NCI-H2171 (cell line): ENCODE measurements around the gene PLVAP.

Source experiments
- DNase-seq: peaks from one replicate; lab custom pipeline; 2025; lab: John Stamatoyannopoulos, UW

The PLVAP gene

DNA sequence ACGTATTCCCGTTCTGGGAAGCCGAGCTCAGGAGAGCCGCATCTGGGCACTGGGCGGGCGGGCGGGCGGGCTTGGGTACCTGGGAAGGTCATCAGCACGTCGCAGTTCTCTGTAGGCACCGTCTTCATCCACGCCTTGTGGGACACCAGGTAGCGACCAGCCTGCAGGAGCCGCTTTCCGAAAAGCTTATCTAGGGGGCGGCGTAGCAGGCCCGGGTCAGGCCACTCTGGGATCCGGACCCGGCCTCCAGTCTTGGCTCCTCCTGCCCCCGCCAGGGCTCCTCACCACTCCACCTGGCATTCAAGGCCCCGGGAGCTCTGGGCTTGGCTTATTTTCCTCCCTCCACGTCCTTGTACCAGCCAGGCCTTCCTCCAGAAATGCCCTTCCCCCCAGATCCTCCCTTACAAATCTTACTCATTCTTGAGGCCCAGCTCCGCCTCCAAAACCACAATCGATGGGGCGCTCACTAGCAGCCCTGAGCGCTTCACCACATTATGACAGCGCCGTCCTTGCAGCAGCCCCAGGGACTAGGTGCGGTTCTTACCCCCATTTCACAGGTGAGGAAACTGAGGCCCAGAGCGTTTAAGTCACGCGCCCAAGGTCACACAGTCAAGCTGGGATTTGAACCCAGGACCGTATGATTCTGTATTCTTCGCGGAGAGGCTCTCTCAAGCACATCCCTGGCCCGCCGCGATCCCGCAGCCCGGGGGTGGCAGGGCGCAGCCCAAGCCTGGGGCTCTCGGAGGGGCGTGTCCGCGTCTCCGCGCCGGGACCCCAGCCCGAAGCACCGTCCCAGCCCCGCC, 43.3 kb downstream of the PLVAP start:
- no peak for DNase-seq

DNA sequence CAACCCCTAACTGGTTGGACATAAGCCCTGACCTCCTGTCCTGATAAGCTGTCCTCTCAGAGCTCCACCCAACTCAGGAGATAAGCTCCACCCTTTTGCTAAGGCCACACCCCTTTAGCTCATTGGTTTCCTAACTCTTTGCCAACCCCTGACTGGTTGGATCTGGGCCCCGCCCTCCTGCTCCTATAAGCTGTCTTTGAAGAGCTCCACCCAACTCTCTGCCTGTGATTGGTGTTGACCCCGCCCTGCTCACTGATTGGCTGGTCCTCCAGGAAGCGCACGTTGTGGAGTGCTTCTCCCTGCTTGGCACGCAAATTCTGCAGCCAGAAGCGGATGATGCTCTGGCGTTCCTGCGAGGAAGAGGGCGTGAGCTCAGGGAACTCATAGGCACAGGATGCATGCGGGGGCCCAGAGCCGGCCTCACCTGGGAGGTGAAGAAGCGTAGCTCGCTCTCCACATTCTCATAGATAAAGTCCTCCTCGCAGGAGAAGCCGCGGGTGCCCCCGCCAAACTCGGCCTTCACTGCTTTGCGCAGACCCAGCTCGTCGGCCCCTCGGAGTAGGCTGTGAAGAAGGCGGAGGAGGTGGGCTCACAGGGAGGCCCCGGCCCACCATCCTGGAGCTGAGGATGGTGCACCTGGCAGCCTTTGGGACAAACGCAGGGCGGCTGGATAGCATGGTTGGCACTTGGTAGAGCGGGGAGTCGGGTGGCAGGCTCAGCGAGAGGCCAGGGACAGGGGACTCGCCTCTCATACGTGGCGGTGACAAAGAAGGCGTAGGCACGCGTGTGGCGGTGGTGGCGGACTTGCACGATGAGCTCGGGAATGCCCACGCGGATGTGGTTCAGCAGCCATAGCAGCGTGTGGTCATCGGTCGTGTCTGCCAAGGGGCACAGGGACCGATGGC, 44.2 kb downstream of the PLVAP start:
- no peak for DNase-seq

DNA sequence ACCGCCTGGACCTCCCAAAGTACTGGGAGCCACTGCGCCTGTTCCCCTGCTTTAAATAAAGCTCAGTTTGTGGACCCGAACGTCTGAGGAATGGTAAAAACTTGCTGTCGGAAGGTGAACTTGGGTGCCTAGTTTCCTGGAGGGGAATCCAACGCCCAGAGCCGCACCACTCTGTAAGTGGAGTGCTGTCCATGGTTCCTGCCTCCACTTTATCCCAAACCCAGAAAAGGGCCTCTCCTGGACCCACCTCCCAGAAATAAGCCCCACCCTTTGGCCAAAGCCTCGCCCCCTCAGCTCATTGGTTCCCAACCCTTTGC, 44.8 kb downstream of the PLVAP start:
- DNase-seq = no peak

DNA sequence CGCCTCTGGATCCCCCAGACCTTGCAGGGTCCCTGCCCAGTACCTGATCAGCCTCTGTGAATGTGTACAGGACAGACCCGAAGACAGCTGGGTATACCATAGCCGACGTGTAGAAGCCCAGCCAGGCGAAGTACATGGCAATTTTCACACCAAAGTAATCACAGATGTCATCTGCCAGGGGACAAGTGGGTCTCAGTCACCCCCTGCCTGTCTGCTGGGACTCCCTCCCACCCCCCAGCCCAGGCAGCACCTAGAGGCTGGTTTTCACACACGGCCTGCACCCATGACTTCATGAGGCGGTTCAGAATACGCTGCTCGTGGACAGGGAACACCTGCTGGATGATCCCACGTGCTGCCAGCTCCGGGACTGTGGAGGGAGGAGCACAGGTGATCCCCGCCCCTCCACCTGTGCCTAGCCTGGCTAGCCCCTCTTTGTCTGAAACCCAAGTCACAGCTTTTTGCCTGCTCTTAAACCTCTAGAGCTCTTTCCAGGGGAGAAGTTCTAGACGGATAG, 46.0 kb downstream of the PLVAP start:
- DNase-seq = peak; percentile 81

DNA sequence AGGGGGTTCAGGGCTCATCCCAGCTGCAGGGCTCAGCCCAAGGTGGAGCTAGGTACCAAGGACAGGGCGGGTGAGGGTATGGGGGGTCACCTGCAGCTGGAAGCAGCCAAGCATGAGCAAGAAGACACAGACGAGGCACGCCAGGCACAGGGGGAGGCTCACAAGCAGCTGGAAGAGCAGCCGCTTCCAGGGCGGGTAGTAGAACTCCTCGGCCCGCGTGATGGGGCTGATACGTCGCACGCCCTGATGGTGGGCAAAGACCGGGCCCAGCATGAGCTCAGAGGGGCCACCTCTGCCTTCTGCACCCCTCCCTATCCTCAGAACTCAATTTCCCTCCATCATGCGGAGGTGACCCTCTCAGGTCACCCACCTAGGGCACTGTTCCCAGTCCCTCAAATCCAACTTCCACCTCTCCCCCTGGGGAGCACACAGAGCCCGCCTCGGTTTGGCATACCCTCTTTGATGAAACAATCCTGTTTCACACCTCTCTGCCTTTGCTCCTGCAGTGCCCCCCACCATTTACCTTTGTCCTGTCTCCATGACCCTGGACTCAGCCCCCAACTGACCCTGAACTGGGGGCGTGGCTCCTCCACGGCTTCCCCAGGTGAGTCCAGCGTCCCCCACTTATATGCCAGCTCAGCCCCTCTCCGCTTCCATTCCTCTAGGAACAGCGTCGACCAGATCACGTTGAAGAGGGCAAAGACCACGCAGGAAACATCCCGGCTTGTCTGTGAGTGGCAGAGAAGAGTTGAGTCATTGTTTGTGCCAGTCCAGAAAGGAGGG, 46.7 kb downstream of the PLVAP start:
- DNase-seq = no peak

DNA sequence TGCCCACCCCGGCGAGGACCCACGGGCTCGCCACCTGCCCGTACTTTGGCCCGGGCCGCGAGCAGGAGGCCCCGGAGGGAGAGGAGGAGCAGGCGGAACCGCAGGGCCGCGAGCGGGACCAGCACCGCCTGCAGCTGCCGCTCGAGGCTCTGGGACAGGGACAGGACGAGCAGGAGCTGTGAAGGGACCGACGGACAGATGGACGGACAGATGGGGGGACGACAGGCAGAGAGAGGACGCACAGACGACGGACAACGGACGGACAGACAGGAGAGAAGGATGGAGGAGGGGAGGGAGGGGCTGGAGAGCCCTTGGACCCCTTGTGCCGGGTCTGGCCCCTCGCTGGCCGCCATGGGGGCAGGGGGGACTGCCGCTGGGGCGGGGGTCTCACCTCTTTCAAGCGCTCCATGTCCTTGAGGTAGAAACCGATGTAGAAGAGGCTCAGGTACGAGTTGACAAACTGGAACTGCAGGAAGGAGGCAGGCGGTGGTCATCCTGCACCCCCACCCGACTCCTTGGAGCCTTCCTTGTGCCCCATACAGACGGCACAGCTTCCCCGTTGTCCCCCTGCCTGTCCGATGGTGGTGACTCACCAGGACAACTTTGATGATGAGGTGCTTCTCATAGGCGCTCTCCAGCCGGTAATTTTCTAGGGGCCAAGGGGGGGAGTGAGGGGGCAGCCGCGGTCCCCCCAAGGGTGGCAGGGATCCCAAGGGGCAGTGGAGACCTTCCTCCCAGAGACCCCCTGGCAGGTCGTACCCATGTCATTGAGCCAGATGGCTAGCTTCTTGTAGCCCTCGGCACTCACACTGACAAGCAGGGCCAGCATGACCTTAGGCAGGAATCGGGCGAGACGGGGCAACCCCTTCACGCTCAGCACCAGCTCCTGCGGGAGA, 47.5 kb downstream of the PLVAP start:
- no peak for DNase-seq

DNA sequence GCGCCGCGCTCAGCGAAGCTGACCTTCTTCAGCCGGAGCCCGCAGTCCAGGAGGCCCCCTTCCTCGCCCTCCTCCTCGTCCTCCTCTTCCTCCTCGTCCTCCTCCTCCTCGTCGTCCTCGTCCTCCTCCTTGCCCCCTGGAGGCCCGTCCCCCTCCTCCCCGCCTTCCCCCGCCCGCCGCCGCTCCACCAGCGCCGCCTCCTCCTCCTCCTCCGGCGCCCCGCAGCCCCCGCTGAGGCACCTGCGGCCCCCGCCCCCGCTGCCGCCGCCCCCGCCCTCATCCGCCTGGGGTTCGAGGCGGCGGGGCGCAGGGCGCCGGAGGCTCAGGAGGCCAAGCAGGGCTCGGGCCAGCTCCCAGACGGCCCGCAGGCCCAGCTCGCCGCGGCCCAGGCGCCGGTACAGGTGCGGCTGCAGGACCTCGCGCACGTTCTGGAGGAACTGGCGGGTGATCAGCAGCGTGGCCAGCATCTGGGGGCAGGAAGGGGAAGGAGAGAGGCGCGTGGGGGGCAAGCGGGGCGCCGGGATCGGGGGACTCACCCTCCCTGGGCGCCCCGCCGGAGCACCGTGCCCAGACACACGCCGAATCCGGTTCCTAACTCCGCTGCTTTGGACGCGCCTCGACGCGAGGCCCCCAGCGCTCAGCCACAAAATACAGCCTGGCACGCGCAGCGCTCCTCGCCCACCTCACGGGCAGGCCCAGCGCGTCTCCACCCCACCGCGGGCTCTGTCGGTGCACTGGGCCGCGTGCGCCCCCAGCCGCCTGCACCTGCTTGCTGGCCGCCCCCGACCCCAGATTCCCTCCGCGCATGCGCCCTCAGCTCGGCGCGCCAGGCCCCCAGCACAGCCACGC, 48.4 kb downstream of the PLVAP start:
- DNase-seq = no peak

DNA sequence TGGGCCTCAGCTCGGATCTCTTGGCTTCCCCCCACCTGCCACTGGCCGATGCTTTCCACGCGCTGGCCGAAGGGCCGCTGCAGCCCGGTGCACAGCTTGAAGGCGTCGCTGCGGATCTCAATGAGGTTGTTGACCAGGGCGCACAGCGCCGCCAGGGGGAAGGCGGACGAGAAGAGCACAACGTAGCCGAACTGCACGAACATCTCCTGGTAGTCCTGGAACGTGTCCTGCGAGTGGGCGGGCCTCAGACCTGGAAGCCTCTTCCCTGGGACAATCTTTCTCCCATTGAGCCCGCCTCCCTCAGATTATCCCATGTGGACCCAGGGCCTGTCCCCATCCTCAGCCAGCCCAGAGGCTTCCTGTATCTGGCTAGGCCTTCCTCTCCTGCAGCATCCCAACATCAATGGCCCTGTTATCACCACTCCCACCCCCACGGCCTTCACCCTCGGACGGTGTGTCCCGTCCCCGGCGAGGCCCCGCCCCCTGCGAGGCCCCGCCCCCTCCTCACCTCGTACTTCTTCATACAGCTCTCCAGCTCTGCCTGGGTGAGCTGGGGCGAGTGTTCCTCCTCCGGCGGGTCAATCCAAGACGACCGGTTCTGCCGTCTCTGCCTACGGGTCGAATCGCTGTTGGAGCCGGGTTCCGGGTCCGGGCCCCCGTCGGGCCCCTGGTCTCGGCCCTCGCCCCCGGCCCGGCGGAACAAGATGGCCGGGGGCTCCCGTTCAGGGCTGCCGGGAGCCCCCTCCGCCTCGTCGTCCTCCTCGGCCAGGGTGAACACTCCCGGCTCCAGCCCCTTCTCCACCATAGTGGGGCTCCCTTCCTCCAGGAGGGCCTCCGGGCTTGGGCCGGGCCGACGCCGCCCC, 49.3 kb downstream of the PLVAP start:
- no peak for DNase-seq

DNA sequence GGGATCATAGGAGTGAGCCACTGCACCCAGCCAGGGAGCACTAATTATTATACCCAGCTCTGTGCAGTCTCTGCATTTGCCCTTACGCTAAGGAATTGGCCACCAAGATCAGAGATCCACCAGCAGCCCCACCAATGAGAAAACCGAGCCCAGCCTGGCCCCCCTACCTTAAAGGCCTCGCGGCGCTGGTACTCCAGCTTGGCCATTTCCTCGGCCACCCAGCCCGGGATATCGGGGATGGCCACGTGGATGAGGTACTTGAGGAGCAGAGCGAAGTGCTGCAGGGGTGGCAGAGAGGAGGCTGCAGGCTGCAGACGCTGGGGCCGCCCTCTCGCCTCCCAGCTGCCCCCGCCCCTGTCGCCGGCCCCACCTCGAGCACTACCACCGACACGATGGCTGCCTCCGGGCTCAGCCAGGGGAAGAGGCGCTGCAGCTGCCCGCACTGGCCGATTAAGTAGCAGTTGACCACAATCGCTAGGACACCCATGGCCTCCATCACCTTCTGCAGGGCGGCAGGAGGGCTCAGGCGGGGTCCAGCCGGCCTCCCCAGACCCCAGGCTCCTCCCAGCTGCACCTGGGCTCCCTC, 50.0 kb downstream of the PLVAP start:
- DNase-seq = no peak

DNA sequence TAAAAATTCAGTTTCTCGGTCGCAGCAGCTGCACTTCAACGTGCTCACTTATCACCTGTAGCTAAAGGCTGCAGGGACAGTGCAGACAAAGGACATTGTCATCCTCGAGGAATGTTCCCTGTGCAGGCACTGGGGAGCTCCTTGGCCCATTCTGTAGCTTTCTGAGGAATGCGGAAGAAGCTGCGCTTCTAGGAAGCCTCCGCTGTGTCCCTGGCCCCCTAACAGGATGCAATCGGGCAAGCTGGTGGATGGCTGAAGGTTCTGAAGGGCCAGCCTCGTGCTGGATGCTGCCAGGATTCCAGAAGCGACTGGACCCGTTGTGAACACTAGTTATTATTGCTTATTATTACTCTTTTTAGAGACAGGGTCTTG, 50.6 kb downstream of the PLVAP start:
- no peak for DNase-seq

DNA sequence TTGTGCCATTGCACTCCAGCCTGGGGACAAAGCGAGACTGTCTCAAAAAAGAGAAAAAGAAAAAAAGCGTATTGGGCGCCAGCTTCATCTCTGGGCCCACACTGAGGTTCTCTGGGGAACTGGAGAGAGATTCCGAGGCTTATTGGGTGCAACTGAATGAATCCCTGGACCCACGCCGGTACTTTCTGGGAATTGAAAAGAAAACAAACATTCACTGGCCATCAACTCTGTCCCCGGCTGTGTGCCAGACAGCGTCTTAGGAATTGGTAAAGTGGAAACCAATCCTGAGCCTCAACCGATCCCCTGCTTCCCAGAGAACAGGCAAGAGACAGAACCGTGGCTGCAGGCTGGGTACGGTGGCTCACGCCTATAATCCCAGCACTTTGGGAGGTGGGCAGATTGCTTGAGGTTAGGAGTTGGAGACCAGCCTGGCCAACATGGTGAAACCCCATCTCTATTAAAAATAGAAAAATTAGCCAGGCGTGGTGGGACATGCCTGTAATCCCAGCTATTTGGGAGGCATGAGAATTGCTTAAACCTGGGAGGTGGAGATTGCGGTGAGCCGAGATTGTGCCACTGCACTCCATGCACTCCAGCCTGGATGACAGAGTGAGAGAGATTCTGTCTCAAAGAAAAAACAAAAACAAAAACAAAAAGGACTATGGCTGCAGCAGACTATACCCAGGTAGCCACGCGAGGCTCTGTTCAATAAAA, 51.1 kb downstream of the PLVAP start:
- no peak for DNase-seq

DNA sequence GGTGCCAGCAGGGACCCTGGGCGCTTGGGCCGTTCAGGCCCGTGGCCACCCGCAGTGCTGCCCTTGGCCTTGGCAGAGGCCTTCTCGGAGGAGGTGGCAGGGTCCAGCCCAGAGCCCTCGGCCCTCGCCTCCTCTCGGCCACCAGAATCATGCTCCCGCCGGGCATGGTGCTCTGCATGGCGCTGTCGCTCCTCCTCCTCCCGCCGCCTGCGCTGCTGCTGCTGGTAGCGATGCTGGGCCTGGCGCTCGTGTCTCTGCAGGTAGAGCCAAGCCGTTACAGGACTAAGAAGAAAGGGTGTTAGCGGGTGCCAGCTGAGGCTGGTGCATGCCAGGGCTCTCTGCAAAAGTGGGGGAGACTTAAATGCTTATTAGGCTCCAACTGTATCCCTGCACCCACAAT, 52.0 kb downstream of the PLVAP start:
- DNase-seq = no peak

DNA sequence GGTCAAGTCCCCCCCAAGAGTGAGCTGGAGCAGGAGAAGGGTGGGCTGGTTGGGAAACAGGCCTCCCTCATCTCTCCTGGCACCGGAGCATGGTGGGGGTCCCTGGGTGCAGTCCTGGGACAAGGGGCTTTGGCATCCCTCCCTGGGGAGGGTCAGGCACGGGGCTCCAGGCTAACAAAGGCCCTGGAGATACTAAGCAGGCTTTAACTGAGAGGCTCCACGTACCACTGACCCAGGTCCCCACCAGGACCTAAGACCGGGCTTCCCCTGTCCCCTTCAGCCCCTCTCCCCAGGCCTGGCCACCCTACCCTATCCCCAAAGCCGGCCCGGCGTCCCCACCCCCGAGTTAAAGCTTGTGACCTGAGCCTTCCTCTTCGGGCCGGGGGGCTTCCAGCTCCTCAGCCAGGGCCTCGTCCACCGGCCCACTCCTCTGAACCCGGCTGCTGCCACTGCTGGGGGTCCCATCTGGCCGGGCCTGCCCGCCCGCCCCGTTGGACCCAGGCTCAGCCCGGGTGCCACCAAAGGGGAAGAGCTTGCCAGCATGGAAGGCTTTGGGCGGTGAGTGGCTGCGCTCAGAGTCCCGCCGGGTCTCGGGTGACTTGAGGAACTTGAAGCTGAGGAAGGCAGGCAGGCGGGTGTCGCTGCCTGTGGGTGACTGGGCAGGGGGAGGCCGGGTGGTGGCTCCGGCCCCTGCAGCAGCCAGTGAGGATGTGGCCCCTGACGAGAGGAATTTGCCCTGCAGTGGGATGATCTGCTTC, 52.6 kb downstream of the PLVAP start:
- DNase-seq = no peak

DNA sequence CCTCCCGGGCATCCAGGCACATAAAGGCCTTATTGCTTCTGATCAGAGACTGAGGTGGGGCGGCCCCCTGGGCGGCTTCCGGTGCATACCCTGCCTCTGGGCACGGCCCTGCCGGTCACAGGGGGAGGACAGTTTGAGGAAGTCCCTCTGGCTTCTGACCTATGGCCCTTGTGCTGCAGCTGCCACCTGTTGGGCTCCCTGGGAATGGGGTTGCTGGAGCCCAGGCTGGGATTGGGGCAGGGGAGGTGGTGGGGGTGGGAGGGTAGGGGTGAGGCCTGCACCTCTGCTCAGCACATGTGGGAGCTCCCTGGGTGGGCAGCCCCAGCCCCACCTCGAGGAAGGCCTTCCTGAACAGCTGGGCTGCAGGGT, 53.2 kb downstream of the PLVAP start:
- no peak for DNase-seq

DNA sequence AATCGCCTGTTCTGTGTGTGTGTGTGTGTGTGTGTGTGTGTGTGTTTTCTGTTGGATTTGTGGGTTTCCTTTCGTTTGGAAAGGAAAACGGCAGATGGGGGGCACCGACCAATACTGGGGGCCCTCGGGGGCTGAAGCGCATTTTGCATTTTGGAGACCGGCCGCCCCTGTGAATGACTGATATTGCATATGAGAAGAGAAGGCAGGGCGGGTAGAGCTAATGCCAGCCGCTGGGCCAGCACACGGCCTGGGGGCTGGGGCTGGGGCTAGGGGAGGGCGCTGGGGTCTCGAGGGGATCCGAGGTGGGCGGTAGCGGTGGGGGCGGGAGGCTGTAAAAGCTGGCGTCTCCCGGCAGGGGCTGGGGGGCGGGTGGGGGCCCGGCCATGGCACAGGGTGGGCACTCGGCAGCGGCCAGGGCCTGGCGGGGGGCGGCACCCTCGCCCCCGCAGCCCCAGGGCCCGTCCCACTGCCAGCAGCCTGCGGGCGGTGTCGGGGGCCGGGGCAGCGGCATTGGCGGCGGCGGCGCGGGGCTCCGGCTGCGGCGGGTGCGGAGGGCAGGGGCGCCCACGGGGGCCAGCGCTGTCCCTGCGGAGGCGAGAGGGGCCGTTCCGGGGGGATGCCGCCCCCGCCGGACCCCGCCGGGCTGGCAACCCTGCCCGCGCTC, 53.7 kb downstream of the PLVAP start:
- DNase-seq = no peak

DNA sequence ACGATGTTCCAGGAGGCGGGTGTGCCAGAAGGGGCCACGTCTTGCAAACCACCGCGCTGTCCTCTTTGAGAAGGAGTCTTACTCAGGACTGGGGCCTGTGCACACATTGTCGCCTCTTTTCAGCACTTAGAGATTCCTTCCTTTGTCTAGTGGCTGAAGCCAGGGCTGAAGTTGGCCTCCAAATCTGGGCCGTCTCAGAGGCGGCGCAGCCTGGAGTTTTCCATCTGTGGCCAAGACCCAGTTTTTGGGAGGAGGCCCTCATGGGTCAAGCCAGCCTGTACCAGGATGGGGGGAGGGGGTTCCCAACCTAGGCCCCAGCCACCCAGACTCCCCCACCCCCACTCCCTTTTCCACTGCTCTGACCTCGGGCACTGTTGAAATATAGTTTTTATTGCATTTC, 54.3 kb downstream of the PLVAP start:
- DNase-seq = no peak
